Measurements from ENCODE around the gene SH2B3.
"Not testable (repeated sequence)": the region's sequence is repeated elsewhere in the genome, so short reads cannot be mapped to it uniquely, and the experiment has no call there.

Gene SH2B3

GRCh38 chr12:111368788-111369495, 36.8 kb upstream of the SH2B3 start, which contains the start of gene PHETA1:
Gene PHETA1 (minus strand): TSS chr12:111369095. CDS start chr12:111363427, 5,668 bp downstream.
- TF ChIP-seq CTCF (IDR thresholded peaks at IDR 0.05; ENCODE audit: control insufficient read depth, extremely low read depth, insufficient read depth), result no peak
- peak; percentile 61 for DNase-seq (ENCODE audit: low read depth)
- H3K4me3 ChIP-seq (ENCODE audit: low read depth, low read length), result peak within 1 kb of the TSS; percentile 91

GRCh38 chr12:111369496-111370220, 36.1 kb upstream of the SH2B3 start:
- H3K4me3 ChIP-seq (ENCODE audit: low read depth, low read length), result peak overlapping the region; percentile 91
- DNase-seq (ENCODE audit: low read depth), result no peak
- TF ChIP-seq CTCF (IDR thresholded peaks at IDR 0.05; ENCODE audit: control insufficient read depth, extremely low read depth, insufficient read depth), result no peak

GRCh38 chr12:111373231-111373630, 32.5 kb upstream of the SH2B3 start:
- not testable (repeated sequence) for DNase-seq (ENCODE audit: low read depth); H3K4me3 ChIP-seq (ENCODE audit: low read depth, low read length)

GRCh38 chr12:111377440-111377839, 28.3 kb upstream of the SH2B3 start:
- H3K4me3 ChIP-seq (ENCODE audit: low read depth, low read length), result no peak overlapping the region
- DNase-seq (ENCODE audit: low read depth), result no peak
- no peak for TF ChIP-seq CTCF (IDR thresholded peaks at IDR 0.05; ENCODE audit: control insufficient read depth, extremely low read depth, insufficient read depth)

- no peak for DNase-seq (ENCODE audit: low read depth)
- no peak for TF ChIP-seq CTCF (IDR thresholded peaks at IDR 0.05; ENCODE audit: control insufficient read depth, extremely low read depth, insufficient read depth)
- H3K4me3 ChIP-seq (ENCODE audit: low read depth, low read length), result no peak overlapping the region
Measured at GRCh38 chr12:111379942-111380554, 25.7 kb upstream of the SH2B3 start.

- peak; percentile 58 for DNase-seq (ENCODE audit: low read depth)
- H3K4me3 ChIP-seq (ENCODE audit: low read depth, low read length), result no peak overlapping the region
- TF ChIP-seq CTCF (IDR thresholded peaks at IDR 0.05; ENCODE audit: control insufficient read depth, extremely low read depth, insufficient read depth), result no peak
Measured at GRCh38 chr12:111384596-111384995, 21.1 kb upstream of the SH2B3 start.

GRCh38 chr12:111386885-111387284, 18.8 kb upstream of the SH2B3 start:
- no peak overlapping the region for H3K4me3 ChIP-seq (ENCODE audit: low read depth, low read length)
- DNase-seq (ENCODE audit: low read depth), result no peak
- TF ChIP-seq CTCF (IDR thresholded peaks at IDR 0.05; ENCODE audit: control insufficient read depth, extremely low read depth, insufficient read depth), result no peak

Data from LNCaP clone FGC (cell line).